A549 (cell line): ENCODE measurements around the gene ANKRD16.

Experiments used
- HOXB5 ChIP-seq: fragments of 250-450 bp; sonication (Bioruptor Pico); IDR thresholded peaks from 2 replicates; pipeline ENCODE4 v1.5.0; 2020; ENCODE audit warnings: mild to moderate bottlenecking, moderate library complexity
- MAZ ChIP-seq: fragments of 150-350 bp; IDR thresholded peaks from 2 replicates; pipeline ENCODE4 v1.6.1; 2014; ENCODE audit warnings: antibody characterized with exemption, low read depth, low read length, borderline replicate concordance
- RAD21 ChIP-seq, 2 experiments: fragments of >200 bp in 1 of 2; sonication (Bioruptor Twin) in 1 of 2; formaldehyde crosslinking in 1 of 2; IDR thresholded peaks in 1 of 2; conservative IDR thresholded peaks in 1 of 2; 2 replicates in 1 of 2; 3 replicates in 1 of 2; pipeline ENCODE4 v1.6.1; 2012 to 2018; ENCODE audit warnings: inconsistent platforms in 1 of 2
- RFX5 ChIP-seq: fragments of 450-650 bp; IDR thresholded peaks from 2 replicates; pipeline ENCODE4 v1.7.1; 2014; ENCODE audit warnings: antibody characterized with exemption, mild to moderate bottlenecking, moderate library complexity
- ZNF302 ChIP-seq: fragments of 250-450 bp; sonication (Bioruptor Pico); IDR thresholded peaks from 2 replicates; pipeline ENCODE4 v1.9.0; 2021; ENCODE audit warnings: inconsistent platforms, mild to moderate bottlenecking, moderate library complexity
- TF ChIP-seq, protein P1 (sequence below): fragments of >200 bp; sonication (Bioruptor Twin); formaldehyde crosslinking; IDR thresholded peaks from 3 replicates; pipeline ENCODE4 v1.5.1; 2016
- TF ChIP-seq, protein P2 (sequence below): fragments of 450-650 bp; IDR thresholded peaks from 2 replicates; pipeline ENCODE4 v1.6.1; 2014; ENCODE audit warnings: antibody characterized with exemption

DNA sequence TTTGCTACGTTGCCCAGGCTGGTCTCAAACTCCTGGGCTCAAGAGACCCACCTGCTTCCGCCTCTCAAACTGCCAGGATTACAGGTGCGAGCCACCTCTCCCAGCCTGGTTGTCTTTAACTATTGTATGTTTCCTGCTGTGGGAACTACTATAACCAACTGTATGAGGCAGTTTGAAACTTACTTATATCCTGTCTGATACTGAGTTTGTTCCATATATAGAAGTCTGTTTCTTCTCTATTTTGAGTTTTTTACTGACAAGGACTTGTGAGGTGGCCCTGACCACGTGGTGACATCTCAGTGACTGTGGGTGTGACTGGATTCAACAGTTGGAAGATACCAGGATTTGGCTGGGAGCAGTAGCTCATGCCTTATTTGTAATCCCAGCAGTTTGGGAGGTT is 14.5 kb upstream of the ANKRD16 start:
- TF ChIP-seq ZNF302 (CRISPR knock-in tag), result no peak
- no peak for TF ChIP-seq HOXB5 (CRISPR knock-in tag)
- TF ChIP-seq RFX5, result no peak
- no peak for TF ChIP-seq MAZ
- TF ChIP-seq, protein P1, sequence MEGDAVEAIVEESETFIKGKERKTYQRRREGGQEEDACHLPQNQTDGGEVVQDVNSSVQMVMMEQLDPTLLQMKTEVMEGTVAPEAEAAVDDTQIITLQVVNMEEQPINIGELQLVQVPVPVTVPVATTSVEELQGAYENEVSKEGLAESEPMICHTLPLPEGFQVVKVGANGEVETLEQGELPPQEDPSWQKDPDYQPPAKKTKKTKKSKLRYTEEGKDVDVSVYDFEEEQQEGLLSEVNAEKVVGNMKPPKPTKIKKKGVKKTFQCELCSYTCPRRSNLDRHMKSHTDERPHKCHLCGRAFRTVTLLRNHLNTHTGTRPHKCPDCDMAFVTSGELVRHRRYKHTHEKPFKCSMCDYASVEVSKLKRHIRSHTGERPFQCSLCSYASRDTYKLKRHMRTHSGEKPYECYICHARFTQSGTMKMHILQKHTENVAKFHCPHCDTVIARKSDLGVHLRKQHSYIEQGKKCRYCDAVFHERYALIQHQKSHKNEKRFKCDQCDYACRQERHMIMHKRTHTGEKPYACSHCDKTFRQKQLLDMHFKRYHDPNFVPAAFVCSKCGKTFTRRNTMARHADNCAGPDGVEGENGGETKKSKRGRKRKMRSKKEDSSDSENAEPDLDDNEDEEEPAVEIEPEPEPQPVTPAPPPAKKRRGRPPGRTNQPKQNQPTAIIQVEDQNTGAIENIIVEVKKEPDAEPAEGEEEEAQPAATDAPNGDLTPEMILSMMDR, result no peak
- TF ChIP-seq RAD21 (conservative IDR thresholded peaks at IDR 0.05 in 1 of 2, IDR thresholded peaks at IDR 0.05 in 1 of 2), result no peak
- TF ChIP-seq, protein P2, sequence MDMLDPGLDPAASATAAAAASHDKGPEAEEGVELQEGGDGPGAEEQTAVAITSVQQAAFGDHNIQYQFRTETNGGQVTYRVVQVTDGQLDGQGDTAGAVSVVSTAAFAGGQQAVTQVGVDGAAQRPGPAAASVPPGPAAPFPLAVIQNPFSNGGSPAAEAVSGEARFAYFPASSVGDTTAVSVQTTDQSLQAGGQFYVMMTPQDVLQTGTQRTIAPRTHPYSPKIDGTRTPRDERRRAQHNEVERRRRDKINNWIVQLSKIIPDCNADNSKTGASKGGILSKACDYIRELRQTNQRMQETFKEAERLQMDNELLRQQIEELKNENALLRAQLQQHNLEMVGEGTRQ, result no peak
